Glomerular visceral epithelial cell (primary cell): Measurements from ENCODE around the gene SETX.

ENCODE experiments used
- DNase-seq: peaks from one replicate; pipeline ENCODE4 v3.0.0-alpha.2; 2016; ENCODE audit errors: extremely low spot score

SETX gene

DNA sequence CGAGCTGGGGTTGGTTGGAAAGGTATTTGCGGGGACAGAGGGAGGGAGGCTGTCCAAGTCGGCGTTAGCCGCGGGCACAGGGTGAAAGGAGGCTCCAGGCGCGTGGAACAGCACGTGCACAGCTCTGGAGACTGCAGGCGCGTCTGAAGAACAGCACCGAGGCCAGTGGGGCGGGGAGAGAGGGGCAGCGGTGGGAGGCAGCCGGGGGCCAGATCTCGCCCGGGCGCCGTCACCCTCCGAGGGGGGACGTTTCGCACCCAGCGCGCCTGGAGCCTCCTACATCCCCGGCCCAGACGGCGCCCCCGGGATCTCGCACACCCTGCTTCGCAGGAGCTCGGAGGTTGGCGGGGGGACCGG, 113.3 kb downstream of the SETX start:
- DNase-seq: no peak

DNA sequence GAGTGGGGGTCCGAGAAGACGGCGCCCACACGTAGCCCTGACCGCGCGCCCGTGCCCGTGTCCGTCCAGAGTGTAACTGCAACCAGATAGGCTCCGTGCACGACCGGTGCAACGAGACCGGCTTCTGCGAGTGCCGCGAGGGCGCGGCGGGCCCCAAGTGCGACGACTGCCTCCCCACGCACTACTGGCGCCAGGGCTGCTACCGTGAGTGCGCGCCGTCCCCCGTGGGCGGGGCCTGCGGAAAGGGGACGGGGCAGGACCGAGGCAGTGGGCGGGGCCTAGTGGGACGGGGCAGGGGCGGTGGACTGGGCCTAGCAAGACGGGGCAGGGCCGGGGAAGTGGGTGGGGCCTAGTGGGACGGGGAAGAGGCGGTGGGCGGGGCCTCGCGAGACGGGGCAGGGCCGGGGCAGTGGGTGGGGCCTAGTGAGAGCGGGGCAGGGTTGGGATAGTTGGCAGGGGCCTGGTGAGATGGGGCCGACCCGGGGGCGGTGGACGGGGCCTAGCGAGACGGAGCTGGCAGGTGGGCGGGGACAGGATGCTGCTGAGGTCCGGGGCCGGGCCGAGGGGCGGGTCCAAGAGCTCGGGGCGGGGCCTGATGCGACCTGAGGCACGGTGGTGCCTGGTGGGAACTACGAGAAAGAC, 113.8 kb downstream of the SETX start:
- peak; percentile 71 for DNase-seq

DNA sequence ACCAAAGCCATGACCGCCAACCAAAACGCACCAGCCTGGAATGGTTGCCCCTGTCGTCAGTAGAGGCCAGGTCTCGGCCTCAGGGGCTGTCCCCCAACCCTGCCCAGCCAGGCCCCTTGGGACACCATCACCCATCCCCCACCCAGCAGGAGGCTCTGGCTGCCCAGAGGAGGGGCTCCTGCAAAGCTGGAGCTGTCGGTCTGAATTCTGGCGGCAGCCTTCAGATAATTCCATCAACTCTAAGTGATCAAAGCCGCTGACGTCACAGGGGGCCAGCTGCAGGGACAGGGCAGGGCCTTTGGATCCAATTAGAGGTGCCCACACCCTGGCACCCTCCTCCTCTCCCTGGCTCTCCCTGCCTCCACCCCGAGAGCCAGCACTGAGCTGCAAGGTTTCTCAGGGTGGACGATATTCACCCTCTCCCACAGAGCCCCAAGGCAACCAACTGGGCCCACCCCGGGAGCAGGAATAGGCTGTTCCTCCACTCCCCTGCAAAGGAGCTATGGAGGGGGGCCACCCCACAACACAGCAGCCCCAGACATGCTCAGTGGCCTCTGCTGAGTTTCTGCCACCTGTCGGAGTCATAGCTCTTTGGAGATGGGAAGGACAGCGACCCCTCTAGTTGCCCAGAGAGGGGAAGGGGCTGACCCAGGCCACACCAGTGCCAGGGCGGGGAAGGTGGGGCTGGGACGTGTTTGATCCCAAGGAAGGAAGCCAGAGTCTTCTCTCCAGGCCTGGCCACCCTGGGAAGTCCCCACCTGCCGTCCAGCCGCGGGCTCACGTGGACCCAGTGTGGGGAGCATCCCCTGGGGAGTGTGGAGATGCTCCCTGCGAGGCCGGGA, 114.6 kb downstream of the SETX start:
- DNase-seq: no peak

DNA sequence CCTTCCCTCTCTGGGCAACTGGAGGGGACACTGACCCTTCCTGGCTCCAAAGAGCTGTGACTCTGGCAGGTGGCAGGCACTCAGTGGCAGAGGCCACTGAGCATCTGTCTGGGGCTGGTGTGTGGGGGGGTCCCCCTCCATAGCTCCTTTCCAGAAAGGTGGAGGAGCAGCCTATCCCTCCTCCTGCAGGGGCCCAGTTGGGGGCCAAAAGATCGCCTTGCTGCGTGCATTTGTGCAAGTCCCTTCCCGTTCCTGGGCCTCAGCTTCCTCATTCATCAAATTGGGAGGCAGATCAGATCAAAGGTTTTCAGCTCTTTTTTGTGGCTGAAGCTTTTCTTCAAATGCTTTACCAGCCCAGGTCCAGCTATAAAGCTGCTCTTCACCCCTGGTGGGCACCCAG, 115.3 kb downstream of the SETX start:
- no peak for DNase-seq

DNA sequence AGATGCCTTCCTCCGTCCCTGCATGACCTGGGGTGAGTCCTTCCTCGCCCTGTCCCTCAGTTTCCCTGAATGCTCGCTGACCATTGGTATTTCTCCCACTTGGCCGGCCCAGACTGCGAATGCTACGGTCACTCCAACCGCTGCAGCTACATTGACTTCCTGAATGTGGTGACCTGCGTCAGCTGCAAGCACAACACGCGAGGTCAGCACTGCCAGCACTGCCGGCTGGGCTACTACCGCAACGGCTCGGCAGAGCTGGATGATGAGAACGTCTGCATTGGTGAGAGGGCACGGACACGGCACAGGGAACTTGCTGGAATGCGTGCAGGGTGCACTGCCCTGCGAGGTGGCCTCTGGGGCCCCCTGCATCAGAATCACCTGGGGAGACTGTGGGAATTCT, 115.8 kb downstream of the SETX start:
- no peak for DNase-seq

DNA sequence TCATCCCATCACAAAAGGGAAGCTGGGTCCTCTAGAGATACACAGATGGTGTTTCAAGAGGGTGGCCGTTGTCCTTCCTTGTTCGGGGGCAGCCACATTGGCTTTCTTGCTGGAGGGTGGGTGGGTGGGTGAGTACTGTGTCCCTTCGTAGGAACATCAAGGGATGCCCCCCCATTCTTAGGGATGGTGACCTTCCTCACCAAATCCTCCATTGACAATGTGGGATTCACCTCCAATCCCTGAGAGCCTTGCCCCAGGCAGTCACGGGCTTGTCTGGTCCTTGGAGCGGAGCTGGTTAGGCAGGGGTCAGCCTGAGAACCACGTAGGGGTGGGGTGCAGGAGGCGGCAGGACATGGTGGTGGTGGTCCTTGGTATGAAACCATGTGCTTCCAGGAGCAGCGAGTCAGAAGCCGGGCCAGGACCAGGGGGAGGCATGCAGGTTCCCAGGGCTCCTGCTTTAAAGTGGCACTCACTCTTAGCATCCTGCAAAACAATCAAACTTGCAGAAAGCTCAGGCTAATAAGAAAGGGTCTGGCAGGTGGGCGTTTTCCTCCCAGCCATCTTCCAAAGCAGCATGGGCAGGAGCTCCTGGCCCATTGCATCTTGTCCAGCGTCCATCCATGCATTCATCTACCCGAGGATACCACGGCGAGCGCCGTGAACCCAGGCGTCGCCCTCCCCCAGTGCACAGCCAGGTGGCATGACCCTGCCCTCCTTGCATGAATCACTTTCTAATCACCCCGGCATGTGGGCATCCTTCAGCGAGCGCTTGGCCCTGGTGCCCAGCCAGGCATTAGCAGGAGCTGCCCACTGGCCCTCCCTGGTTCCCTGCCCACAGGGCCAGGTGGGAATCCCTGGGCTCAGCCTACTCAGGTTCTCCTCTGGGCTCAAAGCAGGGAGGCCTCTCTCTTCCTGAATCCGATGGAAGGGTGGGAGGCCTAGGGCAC, 116.5 kb downstream of the SETX start:
- DNase-seq: peak; percentile 25

DNA sequence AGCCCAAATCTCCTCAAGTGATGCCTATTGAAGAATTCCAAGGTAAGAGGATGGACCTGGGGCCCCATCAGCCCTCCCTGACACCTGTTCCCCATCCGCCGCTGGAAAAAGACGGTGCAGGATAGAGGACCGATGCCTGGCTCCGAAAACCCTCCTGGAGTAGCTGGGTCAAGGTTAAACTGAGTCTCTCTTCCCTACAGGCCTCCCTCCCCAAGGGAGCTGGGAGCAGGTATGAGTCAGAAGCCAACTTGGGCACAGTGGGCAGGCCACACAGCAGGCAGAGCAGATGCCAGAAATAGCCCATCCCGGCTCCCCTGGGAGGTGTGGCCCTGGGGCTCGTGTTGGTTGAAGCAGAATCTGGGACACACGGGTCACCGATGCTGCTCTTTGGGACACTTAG, 117.3 kb downstream of the SETX start:
- peak; percentile 34 for DNase-seq

DNA sequence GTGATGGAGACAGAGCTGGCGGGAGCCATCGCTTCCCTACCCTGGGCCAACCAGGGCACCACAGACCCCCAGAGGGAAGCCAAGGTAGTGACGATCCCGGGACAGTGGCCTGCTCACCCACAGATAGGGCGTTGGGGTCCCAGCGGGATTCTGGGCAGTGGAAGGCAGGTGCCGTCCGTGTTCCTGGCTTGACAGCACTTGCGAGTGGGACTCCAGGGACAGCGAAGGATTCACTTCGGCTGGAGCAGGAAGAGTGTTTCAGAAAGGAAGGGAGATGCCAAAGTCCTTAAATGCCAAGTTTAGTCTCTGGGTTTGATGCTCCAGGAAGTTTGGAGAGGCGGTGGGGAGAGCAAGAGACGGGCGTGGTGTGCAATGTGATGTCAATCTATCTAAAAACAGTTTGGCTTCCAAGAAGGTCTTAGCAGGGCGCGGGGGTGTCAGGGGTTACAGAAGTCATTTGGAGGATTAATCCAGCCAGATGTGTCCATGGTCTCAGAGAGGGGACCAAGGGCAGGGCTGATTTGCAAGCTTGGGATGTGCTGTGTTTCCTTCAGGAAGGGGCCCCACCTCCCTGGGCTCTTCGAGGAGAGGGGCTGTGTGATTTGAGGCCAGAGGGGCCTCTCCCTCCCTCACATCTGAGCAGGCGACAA, 118.0 kb downstream of the SETX start:
- no peak for DNase-seq

DNA sequence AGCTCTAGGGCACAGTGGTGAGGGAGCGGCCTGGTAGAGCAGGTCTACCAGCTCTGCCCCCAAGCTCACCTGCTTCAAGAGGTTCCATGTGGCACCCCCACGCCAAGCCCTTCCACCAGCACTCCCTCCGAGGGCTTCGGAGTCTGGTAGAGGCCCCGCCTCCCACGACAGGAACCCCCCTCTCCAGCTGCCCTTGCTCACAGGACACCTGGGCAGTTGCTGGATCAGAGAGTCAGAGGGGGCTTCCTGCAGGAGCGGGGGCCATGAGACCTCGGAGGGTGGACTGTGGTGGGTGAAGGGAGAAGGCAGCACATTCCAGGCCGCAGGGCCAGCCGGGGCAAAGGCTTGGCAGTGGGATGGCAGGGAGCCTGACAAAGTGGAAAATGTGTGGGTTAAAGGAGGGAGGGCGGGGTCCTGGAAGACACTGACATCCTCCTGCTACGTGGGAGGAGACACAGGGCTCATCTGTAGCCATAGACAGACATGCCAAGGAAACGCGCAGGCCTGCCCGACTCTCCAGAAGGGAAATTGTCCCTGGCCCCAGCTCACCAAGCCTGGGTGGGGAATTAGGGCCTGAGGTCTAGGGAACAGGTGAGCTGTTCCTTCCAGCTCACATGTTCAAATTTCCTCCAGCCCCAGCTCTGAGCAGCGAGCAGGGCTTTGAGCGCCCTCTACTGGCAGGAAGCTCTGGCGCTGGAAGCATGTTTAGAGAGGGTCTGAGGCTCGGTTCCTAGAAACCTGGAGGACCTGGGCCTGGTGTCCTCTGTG, 118.7 kb downstream of the SETX start:
- peak; percentile 71 for DNase-seq

DNA sequence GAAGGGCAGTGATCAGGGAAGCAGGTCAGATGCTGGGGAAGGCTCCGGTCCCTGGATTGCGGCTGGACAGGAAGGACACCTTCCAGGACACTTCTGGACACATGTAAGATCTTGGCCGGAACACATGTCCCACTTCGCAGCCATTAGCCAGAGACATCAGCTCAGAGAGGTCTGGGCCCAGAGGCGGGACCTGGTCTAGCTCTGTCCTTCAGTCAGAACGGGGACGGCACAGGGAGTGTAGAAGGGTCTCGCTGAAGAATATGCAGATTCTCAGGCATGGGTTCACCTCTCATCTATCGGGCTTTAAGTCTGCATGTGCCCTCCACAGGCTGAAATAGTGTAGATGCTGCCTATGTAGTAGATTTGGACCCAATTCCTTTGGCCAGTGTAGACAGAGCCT, 119.7 kb downstream of the SETX start:
- DNase-seq: no peak

DNA sequence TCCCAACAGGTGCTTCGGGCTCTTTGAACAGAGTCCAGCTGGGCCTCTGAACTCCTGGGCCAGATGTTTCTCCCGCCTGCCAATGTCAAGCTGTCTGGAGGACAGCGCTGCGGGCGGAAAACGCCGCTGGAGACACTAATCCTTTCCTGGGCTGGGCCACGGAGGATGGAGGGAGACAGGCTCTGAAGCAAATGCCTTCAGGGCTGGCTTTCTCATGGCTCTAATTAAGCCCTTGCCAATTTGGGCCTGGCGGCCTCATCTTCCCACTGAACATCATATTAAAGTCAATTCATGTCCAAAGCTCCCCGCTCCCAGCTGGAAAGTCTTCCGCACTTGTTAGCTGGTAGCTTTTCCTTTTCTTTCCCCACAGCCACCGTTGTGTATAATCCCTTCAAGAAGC, 120.3 kb downstream of the SETX start:
- no peak for DNase-seq

DNA sequence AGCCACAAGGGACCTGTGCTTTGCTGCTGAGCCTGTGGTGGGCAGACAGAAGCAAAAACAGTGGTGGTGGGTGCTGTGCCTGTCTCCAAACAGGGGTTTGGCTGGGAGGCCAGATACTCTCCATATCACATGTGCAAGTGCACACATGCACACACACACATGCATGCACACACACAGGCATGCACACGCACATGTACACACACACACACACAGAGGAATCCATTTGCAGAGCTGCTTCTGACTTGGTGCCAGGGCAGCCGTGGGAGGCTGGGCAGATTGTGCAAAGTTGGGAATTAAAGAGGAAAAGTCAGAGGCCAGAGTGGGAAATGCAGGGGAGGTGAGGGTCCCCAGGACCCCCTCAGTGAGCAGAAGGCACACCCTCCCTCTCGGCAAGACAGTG, 121.6 kb downstream of the SETX start:
- DNase-seq: no peak

DNA sequence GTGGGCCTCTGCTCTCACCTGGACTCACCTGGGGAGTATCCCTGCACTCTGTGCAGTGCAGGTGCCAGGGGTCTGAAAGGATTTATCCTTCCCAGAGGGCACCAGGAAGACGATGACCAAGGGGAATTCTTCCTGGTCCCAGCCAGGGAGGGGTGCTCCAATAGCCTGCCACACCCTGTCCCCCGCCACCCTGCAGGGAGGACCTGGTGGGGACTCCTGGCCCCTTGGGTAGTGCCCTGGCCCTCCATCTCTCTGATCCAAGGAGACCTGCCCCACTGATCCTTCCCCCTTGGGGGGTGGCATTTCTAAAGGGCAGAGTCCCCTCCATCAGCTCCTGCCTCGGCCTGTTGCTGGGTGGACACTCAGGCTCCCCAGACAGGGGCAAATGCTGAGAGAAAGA, 122.3 kb downstream of the SETX start:
- no peak for DNase-seq

DNA sequence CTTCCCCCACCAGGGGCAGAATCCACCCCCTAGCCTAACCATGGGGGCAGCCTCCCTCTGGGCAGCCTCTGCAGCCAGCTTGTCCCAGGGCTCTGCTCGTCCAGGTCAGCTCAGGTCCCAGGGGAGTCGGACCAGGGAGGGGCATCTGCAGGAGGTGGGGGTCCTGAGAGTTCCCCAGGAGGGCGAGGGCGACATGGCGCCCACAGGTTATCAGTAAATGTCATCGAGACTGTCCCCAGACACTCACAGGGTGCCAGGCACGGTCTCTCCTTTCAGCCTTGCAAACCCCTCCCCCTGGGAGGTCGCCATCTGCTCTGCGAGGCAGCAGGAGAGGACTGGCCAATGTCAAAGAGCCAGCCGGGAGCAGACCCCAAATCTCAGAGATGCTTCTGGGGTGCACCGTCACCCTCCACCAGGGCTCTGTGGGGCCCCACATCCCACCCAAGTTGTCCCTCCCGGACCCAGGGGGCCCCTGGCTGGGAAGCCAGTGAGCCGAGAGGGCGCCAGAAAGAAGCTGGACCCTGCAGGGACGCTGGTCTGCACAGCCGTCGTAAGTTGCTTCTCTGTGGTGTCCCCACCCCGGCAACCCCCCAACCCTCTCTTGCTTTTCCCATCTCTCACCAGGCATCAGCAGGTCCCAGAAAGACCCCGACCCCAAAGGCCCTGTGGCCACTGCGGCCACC, 123.6 kb downstream of the SETX start:
- DNase-seq: no peak

DNA sequence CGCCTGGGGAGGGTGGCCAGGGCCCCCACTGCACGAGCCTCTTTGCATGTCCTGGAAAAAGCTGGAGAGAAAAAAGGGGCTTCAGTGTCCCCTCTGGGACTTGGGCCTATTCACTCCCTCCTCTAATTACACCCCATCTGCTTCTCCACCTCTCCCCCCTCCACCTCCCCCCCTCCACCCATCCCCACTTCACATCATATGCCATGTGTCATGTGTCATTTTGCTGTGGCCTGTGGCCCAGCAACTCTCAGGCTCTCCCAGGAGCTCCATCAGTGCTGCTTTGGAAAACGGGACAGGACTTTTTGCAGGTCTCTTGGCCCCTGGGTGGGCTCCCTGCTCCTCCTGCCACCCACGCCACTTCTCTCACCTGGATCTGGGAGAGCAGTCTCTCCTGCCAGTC, 124.2 kb downstream of the SETX start:
- no peak for DNase-seq

DNA sequence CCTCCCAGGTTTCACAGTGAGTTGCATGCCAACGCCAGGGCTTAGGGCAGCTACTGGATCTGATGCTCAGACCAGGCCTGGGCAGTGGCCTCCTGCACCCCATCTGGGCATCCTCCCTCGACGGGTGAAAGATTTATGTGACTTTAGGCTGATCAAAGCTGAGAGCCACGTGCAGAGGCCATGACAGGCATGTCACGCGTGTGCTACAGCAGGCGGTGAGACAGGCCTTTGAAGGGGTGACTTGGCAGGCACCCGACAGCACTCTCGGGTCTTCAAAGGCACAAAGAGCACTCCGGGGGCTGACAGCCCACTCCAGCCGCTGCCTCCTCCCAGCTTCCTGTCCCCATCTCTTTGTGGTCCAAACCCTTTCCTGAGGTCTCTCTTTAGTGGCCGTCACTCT, 126.7 kb downstream of the SETX start:
- DNase-seq: no peak

DNA sequence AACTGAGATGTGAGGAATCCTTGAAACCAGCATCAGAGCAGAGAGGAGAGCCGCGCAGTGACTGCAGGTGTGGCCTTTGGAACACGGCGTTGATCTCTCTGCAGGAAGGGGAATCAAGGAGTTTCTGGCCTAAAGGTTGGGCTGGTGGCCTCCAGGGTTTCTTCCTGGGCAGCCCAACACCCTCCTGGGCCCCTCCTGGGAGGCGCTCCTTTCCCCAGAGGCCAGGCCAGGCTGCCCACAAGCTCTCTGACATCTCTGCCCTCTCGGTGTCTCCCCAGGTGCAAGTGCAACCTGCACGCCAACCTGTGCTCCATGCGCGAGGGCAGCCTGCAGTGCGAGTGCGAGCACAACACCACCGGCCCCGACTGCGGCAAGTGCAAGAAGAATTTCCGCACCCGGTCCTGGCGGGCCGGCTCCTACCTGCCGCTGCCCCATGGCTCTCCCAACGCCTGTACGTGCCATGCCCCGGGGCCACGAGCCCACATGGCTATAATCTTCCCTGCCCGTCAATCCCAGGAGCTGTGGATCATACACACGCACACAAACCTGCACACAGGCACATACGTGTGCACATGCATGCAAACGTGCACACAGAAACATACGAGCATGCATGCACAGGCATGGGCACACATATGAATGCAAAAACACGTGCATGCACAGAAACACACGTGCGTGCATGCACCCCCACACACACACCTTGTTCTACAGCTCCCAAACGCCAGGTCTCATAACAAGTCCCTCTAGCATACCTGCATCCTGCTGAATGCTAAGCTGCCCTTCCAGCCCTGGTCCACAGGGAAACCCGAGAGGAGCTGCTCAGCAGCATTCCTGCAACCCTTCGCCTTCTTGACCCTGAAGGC, 128.0 kb downstream of the SETX start:
- DNase-seq: no peak

DNA sequence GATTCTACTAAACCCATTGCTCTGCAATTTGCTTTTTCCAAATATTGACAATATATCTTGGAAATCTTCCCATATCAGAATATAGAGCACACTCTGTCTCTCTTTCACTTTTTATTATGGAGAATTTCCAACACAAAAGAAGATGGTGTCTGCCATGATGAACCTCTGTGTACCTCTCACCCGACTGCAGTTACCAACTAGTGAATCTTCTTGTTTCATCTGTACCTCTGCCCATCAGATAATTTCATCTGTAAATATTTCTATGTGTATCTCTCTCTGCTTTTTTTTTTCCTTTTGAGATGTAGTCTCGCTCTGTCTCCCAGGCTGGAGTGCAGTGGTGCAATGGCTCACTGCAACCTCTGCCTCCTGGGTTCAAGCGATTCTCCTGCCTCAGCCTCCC, 130.1 kb downstream of the SETX start:
- DNase-seq: no peak

DNA sequence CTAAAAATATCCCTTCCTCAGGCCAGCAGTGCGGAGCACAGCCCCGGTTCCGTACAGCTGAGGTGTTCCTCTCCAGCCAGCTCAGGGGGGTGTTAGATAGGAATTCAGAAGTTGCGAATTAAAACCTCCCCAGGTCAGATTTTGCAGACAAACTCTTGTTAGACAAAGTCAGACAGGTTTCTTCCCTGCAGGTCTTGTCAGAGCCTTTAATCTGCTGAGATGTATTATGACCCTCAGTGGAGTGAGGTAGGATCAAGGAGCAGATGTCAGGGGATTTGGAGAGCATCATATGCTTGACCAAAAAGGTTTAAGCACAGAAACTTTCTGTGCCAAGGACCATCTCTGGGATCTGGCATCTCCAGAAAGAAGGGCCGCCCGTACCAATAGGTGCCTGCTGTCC, 132.8 kb downstream of the SETX start:
- DNase-seq: no peak

DNA sequence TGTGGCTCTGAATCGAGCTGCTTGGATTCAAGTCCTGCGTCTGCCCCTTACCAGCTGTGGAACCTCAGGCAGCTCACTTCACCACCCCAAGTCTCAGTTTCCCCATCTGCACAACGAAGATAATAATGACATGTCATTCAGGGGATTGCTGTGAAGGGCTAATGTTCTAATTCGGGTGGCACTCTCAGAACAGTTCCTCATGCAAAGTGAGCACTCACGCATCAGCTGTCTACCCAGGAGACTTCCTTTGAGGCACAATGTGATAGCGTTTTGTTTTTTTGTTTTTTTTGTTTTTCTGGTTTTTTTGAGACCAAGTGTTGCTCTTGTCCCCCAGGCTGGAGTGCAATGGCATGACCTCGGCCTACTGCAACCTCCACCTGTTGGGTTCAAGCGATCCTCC, 136.6 kb downstream of the SETX start:
- no peak for DNase-seq
